GM19099 (cell line): ENCODE data around the gene ARMC5.
A peak's percentile ranks its signal among the peaks of the same experiment; 100 is the strongest.

ENCODE experiments used
- POLR2A ChIP-seq: IDR thresholded peaks from 3 replicates; pipeline ENCODE4 v1.6.1; 2011; ENCODE audit warnings: low read depth; ENCODE audit not compliant: insufficient read length; ENCODE audit errors: extremely low read depth

ARMC5 gene

GRCh38 chr16:31467151-31467773 lies 8.0 kb downstream of the ARMC5 start:
- TF ChIP-seq POLR2A: no peak

DNA sequence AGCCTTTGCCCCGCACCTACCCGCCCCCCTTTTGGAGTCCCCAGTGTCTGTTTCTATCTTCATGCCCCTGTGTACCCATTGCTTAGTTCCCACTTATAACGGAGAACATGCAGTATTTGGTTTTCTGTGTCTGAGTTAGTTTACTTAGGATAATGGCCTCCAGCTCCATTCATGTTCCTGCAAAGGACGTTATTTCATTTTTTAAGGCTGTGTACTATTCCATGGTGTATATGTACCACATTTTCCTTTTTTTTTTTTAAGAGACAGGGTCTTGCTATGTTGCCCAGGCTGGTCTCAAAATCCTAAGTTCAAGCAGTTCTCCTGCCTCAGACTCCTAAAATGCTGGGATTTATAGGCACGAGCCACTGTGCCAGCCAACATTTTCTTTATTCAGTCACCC lies 8.6 kb downstream of the ARMC5 start:
- TF ChIP-seq POLR2A: no peak

DNA sequence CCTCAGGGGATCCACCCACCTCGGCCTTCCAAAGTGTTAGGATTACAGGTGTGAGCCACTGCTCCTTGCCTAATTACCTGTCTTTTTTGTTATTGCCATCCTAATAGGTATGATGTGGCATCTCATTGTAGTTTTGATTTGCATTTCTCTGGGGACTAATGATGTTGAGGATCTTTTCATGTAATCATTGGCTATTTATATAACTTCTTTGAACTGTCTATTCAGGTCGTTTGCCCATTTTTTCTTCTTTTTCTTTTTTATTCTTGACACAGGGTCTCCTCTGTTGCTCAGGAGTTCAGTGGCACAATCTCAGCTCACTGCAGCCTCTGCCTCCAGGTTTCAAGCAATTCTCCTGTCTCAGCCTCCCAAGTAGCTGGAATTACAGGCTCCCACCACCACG lies 11.3 kb downstream of the ARMC5 start:
- TF ChIP-seq POLR2A: no peak

GRCh38 chr16:31471241-31471874 lies 12.1 kb downstream of the ARMC5 start:
- no peak for TF ChIP-seq POLR2A

DNA sequence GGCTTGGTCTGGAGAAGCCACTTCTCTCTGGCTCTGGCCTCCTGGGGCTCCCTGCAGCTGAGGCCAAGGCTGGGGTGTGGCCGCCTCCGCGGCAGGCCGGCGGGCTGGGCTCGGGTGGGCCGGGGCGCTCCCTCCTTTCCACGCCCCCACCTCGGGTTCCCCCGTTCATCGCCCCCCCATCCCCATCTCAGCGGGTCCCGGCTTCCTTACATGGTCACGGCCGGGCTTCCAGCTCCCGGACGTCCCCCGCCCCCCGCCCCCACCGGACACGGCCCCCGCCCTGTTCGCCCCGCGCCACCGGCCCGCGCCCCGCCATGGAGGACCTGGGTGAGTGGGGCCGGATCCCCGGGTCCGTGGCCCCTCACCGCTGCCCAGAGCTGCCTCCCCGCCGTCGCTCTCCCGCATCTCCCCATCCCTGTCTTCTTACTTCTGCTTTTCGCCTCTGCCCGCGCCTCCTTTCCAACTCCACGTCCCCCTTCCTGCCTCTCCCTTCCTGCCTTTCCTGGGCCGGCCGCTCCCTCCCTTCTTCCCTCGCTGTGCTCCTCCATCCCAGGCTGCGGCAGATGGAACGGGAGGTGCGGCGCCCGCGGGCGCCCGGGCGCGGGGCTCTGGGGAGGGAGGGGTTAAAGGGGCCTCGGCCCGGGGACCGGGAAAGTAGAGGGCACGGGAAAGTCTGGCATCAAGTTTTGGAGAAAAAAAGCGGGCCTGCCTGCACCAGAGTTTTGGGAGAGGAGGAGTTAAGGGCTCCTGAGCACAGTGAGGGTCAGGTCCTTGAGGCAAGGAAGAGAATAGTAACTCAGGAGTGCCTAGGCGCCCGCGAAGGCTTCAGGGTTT lies 12.8 kb downstream of the ARMC5 start, which contains the start of gene TGFB1I1:
TGFB1I1 (plus strand) TSS at position 278 of the 834 bp plus-strand sequence; CDS start at position 315, 37 bp downstream.
- no peak for TF ChIP-seq POLR2A

GRCh38 chr16:31472709-31473203 lies 13.5 kb downstream of the ARMC5 start:
- TF ChIP-seq POLR2A: no peak

GRCh38 chr16:31473264-31473984 lies 14.1 kb downstream of the ARMC5 start:
- TF ChIP-seq POLR2A: no peak

GRCh38 chr16:31474173-31474714 lies 14.9 kb downstream of the ARMC5 start:
- no peak for TF ChIP-seq POLR2A

GRCh38 chr16:31474773-31475738 lies 15.8 kb downstream of the ARMC5 start:
- TF ChIP-seq POLR2A: no peak

- no peak for TF ChIP-seq POLR2A
These were observed 16.6 kb downstream of the ARMC5 start for GRCh38 chr16:31475946-31476302.

- TF ChIP-seq POLR2A: peak; percentile 58
These were observed 17.3 kb downstream of the ARMC5 start for GRCh38 chr16:31476303-31477219.
